ENCODE measurements around the gene DENND6B. TPM values are rescaled to one million over a fixed set of nuclear protein-coding genes. Genes with fewer than 3 reads are reported as not detected.
"Not testable (repeated sequence)": the region's sequence is repeated elsewhere in the genome, so short reads cannot be mapped to it uniquely, and the experiment has no call there.

Gene DENND6B
- total RNA-seq, 8 experiments from 2014 or later = 1.7 to 15.3 (median 10.6) TPM

DNA sequence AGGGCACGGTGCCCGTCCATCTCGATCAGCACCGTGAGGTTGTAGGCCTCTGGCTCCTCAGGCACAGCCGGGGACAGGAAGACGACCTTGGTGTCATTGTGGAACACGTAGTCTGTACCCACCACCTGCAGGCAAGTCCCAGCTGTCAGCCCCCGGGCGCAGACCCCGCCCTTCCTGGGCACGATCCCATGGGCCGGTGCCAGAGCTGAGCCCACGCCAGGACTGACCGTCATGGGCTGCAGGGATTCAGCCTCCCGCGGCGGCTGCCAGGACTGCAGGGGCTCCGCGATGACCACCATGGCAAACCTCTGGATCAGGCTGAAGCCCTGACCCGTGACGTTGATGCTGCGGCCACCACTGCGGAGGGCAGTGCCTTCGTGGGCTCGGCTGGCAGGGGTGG, 44.9 kb downstream of the DENND6B start:
- Histone ChIP-seq H3K27ac (no peak overlapping the region), H3K4me1 (replicated peaks in 1 of 2) (no peaks in the 10 kb centered on the region), H3K4me3 (no peak overlapping the region)
- ATAC-seq (replicated peaks in 6 of 8) = no peak
- in situ Hi-C loops (cut with MboI; ENCODE audit: low pct_unique_long_range_greater_than_20kb in 2 of 9, low sequenced_read_pairs in 9 of 9, unreplicated experiment in 9 of 9) = no loop called here
- 56% methylated on average over 4 of the region's 25 CpGs; no CpG with 5 or more reads in 9 of the 10 experiments for WGBS, 10 experiments

- ATAC-seq (replicated peaks in 6 of 8) = no peak
- 93 to 100% (median 100%) methylated on average over 2 to 11 of the region's 36 CpGs; no CpG with 5 or more reads in 7 of the 10 experiments for WGBS, 10 experiments
- H3K27ac ChIP-seq = no peak overlapping the region
- no peak overlapping the region for H3K4me3 ChIP-seq
- no peaks in the 10 kb centered on the region for H3K4me1 ChIP-seq (replicated peaks in 1 of 2)
- in situ Hi-C loops (cut with MboI; ENCODE audit: low pct_unique_long_range_greater_than_20kb in 2 of 9, low sequenced_read_pairs in 9 of 9, unreplicated experiment in 9 of 9) = no loop called here
Observed at GRCh38 chr22:50281384-50281760, 45.4 kb downstream of the DENND6B start.

GRCh38 chr22:50280708-50281383, 46.0 kb downstream of the DENND6B start:
- Histone ChIP-seq H3K4me1 (replicated peaks in 1 of 2) (no peaks in the 10 kb centered on the region), H3K4me3 (no peak overlapping the region), H3K27ac (no peak overlapping the region)
- in situ Hi-C loops (cut with MboI; ENCODE audit: low pct_unique_long_range_greater_than_20kb in 2 of 9, low sequenced_read_pairs in 9 of 9, unreplicated experiment in 9 of 9) = no loop called here
- no peak for ATAC-seq (replicated peaks in 6 of 8)
- 95 to 100% methylated on average over 2 to 4 of the region's 47 CpGs; no CpG with 5 or more reads in 8 of the 10 experiments for WGBS, 10 experiments

DNA sequence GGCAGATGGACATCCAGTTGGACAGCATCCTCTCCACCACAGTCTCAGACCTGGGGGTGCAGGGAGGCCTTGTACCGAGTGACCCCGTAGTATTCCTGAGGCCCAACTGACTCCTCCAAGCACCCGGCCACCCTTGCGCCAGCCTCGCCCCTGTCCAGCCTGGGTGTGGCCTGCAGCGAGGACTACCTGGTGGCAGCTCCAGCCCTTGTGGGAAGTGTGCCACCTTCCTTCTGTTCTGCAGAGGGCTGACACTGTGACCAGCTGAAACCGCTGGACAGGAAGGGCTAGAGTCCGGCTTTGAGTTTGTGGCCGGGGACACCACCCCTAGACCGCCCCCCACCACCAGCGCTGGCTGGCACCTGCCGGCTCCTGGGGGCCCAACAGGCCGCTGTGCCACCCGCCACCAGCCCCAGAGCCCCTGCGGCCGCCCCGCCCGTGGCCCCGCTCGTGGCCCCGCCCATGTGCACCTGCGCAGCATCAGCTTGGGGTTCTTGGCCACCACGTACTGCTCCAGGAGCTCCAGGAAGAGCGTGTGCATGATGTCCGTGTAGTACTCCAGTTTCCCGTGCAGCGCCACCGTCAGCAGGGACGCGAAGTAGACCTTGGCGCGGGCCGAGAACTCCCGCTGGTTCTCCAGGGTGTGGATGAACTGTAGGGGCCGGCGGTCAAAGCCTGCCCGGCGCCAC, 46.6 kb downstream of the DENND6B start:
- Histone ChIP-seq H3K4me3 (no peak overlapping the region), H3K27ac (no peak overlapping the region), H3K4me1 (replicated peaks in 1 of 2) (peaks cover under 1 to 2% of the 10 kb centered on the region in 2 donors)
- 100% methylated on average over 1 to 2 of the region's 38 CpGs; no CpG with 5 or more reads in 8 of the 10 experiments for WGBS, 10 experiments
- in situ Hi-C loops (cut with MboI; ENCODE audit: low pct_unique_long_range_greater_than_20kb in 2 of 9, low sequenced_read_pairs in 9 of 9, unreplicated experiment in 9 of 9) = no loop called here
- ATAC-seq (replicated peaks in 6 of 8) = no peak

- Histone ChIP-seq H3K4me3 (no peak overlapping the region), H3K4me1 (replicated peaks in 1 of 2) (peaks cover 8 to 9% of the 10 kb centered on the region in 2 donors), H3K27ac (no peak overlapping the region)
- ATAC-seq (replicated peaks in 6 of 8) = no peak
- in situ Hi-C loops (cut with MboI; ENCODE audit: low pct_unique_long_range_greater_than_20kb in 2 of 9, low sequenced_read_pairs in 9 of 9, unreplicated experiment in 9 of 9) = loop anchor here in 1 of 9 experiments (10.0 kb wide), 1 partner anchor 46 kb away; the partner anchor contains the start of gene DENND6B
- 82 to 100% methylated on average over 1 to 2 of the region's 30 CpGs; no CpG with 5 or more reads in 8 of the 10 experiments for WGBS, 10 experiments
Observed at GRCh38 chr22:50278956-50279619, 47.7 kb downstream of the DENND6B start.

DNA sequence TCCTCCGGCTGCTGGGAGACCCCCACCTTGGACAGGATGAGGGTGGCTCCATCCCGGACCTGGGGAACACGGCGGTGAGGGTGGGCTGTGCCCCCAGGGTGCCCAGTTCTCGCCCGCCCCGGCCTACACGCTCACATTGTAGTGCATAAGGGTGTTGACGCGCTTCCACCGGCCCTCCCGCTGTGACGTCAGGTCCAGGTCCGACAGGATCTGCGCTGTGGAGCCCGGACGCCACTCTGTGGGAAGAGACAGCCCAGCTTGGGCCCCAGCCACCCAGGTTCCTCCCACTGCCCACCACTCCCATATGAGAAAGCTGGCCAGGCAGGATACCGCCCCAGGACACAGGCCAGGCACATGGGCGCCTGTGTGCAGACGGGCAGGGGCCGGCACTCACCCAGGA, 48.4 kb downstream of the DENND6B start:
- Histone ChIP-seq H3K4me3 (no peak overlapping the region), H3K27ac (no peak overlapping the region), H3K4me1 (replicated peaks in 1 of 2) (peaks cover 12 to 15% of the 10 kb centered on the region in 2 donors)
- 94 to 100% methylated on average over 3 of the region's 21 CpGs; no CpG with 5 or more reads in 8 of the 10 experiments for WGBS, 10 experiments
- no peak for ATAC-seq (replicated peaks in 6 of 8)
- in situ Hi-C loops (cut with MboI; ENCODE audit: low pct_unique_long_range_greater_than_20kb in 2 of 9, low sequenced_read_pairs in 9 of 9, unreplicated experiment in 9 of 9) = loop anchor here in 1 of 9 experiments (10.0 kb wide), 1 partner anchor 46 kb away; the partner anchor contains the start of gene DENND6B

DNA sequence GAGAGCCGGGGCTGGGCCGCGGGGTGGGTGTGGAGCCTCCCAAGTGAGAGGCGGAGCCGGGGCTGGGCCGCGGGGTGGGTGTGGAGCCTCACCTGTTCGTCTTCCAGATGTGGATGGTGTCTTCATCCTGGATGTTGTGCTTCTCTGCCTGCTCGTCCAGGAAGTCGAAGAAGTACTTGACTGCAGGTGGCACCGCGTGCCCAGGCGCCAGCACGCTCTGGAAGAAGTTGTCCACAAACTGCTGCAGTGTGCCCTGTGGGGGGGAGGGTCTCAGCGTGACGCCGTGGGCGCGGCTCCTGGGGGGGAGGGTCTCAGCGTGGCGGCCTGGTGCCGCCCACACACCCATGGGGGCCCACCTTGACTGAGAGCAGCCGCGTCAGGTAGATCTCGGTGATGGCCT, 49.1 kb downstream of the DENND6B start:
- no CpG with 5 or more reads among the region's 25 CpGs for WGBS, 10 experiments
- no peak overlapping the region for H3K27ac ChIP-seq
- in situ Hi-C loops (cut with MboI; ENCODE audit: low pct_unique_long_range_greater_than_20kb in 2 of 9, low sequenced_read_pairs in 9 of 9, unreplicated experiment in 9 of 9) = loop anchor here in 1 of 9 experiments (10.0 kb wide), 1 partner anchor 47 kb away; the partner anchor contains the start of gene DENND6B
- ATAC-seq (replicated peaks in 6 of 8) = no peak
- H3K4me3 ChIP-seq = no peak overlapping the region
- peaks cover 15 to 18% of the 10 kb centered on the region in 2 donors for H3K4me1 ChIP-seq (replicated peaks in 1 of 2)

GRCh38 chr22:50276143-50276542, 50.7 kb downstream of the DENND6B start:
- in situ Hi-C loops (cut with MboI; ENCODE audit: low pct_unique_long_range_greater_than_20kb in 2 of 9, low sequenced_read_pairs in 9 of 9, unreplicated experiment in 9 of 9) = loop anchor here in 1 of 9 experiments (10.0 kb wide), 1 partner anchor 49 kb away; the partner anchor contains the start of gene DENND6B
- Histone ChIP-seq H3K4me1 (replicated peaks in 1 of 2) (peaks cover 27 to 32% of the 10 kb centered on the region in 2 donors), H3K4me3 (no peak overlapping the region), H3K27ac (no peak overlapping the region)
- 100% methylated on average over 1 of the region's 25 CpGs; no CpG with 5 or more reads in 9 of the 10 experiments for WGBS, 10 experiments
- ATAC-seq (replicated peaks in 6 of 8) = peak in 3 of 8 experiments; percentile 6 to 22 (median 8)

GRCh38 chr22:50275181-50276055, 51.4 kb downstream of the DENND6B start:
- Histone ChIP-seq H3K4me3 (no peak overlapping the region), H3K4me1 (replicated peaks in 1 of 2) (peaks cover 27 to 39% of the 10 kb centered on the region in 2 donors), H3K27ac (peak overlapping the region; percentile 27 to 74)
- no peak for ATAC-seq (replicated peaks in 6 of 8)
- in situ Hi-C loops (cut with MboI; ENCODE audit: low pct_unique_long_range_greater_than_20kb in 2 of 9, low sequenced_read_pairs in 9 of 9, unreplicated experiment in 9 of 9) = loop anchor here in 1 of 9 experiments (10.0 kb wide), 1 partner anchor 49 kb away; the partner anchor contains the start of gene DENND6B
- 67 to 100% (median 100%) methylated on average over 1 to 4 of the region's 43 CpGs; no CpG with 5 or more reads in 7 of the 10 experiments for WGBS, 10 experiments

GRCh38 chr22:50274771-50275170, 52.0 kb downstream of the DENND6B start:
- in situ Hi-C loops (cut with MboI; ENCODE audit: low pct_unique_long_range_greater_than_20kb in 2 of 9, low sequenced_read_pairs in 9 of 9, unreplicated experiment in 9 of 9) = loop anchor here in 1 of 9 experiments (10.0 kb wide), 1 partner anchor 50 kb away; the partner anchor contains the start of gene DENND6B
- H3K4me1 ChIP-seq (replicated peaks in 1 of 2) = peaks cover 27 to 39% of the 10 kb centered on the region in 2 donors
- peak overlapping the region; percentile 27 to 74 for H3K27ac ChIP-seq
- no peak for ATAC-seq (replicated peaks in 6 of 8)
- H3K4me3 ChIP-seq = no peak overlapping the region
- WGBS, 10 experiments = 100% methylated on average over 2 of the region's 7 CpGs; no CpG with 5 or more reads in 9 of the 10 experiments

- in situ Hi-C loops (cut with MboI; ENCODE audit: low pct_unique_long_range_greater_than_20kb in 2 of 9, low sequenced_read_pairs in 9 of 9, unreplicated experiment in 9 of 9) = loop anchor here in 1 of 9 experiments (10.0 kb wide), 1 partner anchor 50 kb away; the partner anchor contains the start of gene DENND6B
- Histone ChIP-seq H3K27ac (peak overlapping the region; percentile 72 to 84), H3K4me3 (no peak overlapping the region), H3K4me1 (replicated peaks in 1 of 2) (peaks cover 31 to 42% of the 10 kb centered on the region in 2 donors)
- ATAC-seq (replicated peaks in 6 of 8) = peak in 6 of 8 experiments; percentile 5 to 27 (median 14)
- WGBS, 10 experiments = 38 to 60% methylated on average over 2 to 3 of the region's 7 CpGs; no CpG with 5 or more reads in 8 of the 10 experiments
Observed at GRCh38 chr22:50274311-50274710, 52.5 kb downstream of the DENND6B start.

- ATAC-seq (replicated peaks in 6 of 8); H3K4me3 ChIP-seq: not testable (repeated sequence)
- H3K27ac ChIP-seq = peak overlapping the region; percentile 72 to 84
- WGBS, 10 experiments = 54% methylated on average over 10 of the region's 10 CpGs; no CpG with 5 or more reads in 9 of the 10 experiments
- H3K4me1 ChIP-seq (replicated peaks in 1 of 2) = peaks cover 36 to 47% of the 10 kb centered on the region in 2 donors
- in situ Hi-C loops (cut with MboI; ENCODE audit: low pct_unique_long_range_greater_than_20kb in 2 of 9, low sequenced_read_pairs in 9 of 9, unreplicated experiment in 9 of 9) = loop anchor here in 1 of 9 experiments (10.0 kb wide), 1 partner anchor 51 kb away; the partner anchor contains the start of gene DENND6B
Observed at GRCh38 chr22:50273781-50274180, 53.0 kb downstream of the DENND6B start.
